RWPE1 (cell line): Measurements from ENCODE around the gene NOL9.

Experiments
- CTCF ChIA-PET: fragments of 350-600 bp; sonication (Branson Sonifier 250); formaldehyde crosslinking; extraction: SDS; loops from one replicate; lab custom pipeline; 2021; lab: Yijun Ruan, JAX
- POLR2A ChIA-PET: fragments of 400-600 bp; formaldehyde crosslinking; extraction: SDS; loops from one replicate; lab custom pipeline; 2020; ENCODE audit warnings: antibody characterized with exemption; ENCODE audit not compliant: low non-redundant PET; lab: Yijun Ruan, JAX
- DNase-seq: peaks from one replicate; pipeline ENCODE4 v3.0.0; 2012; ENCODE audit warnings: low spot score
- H3K27ac ChIP-seq: fragments of 450-650 bp; 2 replicates; pipeline ENCODE4 v1.5.1; 2017
- CTCF ChIP-seq: fragments of 450-650 bp; conservative IDR thresholded peaks from 2 replicates; pipeline ENCODE4 v1.5.1; 2017; ENCODE audit warnings: low read depth, mild to moderate bottlenecking

The NOL9 gene

GRCh38 chr1:6554031-6554906, at the start of gene NOL9:
Gene NOL9 (minus strand): TSS chr1:6554513. CDS start chr1:6554502, 11 bp downstream.
- DNase-seq = peak; percentile 95
- peak within 1 kb of the TSS; percentile 74 for H3K27ac ChIP-seq
- peak; percentile 93 for TF ChIP-seq CTCF
- CTCF ChIA-PET = interaction anchor here (0.6 to 1.5 kb wide), 19 partner anchors 8 to 1114 kb away, joined by 3 to 10 read pairs (median 3); no protein-coding TSS in a partner anchor
- POLR2A ChIA-PET = interaction anchor here (1.0 kb wide), 1 partner anchor 26 kb away, joined by 3 read pairs; the partner anchor contains the start of gene ZBTB48

- DNase-seq = peak; percentile 23
- no peak for TF ChIP-seq CTCF
- ChIA-PET CTCF (no interaction called here), POLR2A (interaction anchor here (0.6 kb wide), 1 partner anchor 14 kb away, joined by 3 read pairs; no protein-coding TSS in a partner anchor)
- H3K27ac ChIP-seq = peak overlapping the region; percentile 98
These were observed 49.1 kb upstream of the NOL9 start for GRCh38 chr1:6603238-6603914.

DNA sequence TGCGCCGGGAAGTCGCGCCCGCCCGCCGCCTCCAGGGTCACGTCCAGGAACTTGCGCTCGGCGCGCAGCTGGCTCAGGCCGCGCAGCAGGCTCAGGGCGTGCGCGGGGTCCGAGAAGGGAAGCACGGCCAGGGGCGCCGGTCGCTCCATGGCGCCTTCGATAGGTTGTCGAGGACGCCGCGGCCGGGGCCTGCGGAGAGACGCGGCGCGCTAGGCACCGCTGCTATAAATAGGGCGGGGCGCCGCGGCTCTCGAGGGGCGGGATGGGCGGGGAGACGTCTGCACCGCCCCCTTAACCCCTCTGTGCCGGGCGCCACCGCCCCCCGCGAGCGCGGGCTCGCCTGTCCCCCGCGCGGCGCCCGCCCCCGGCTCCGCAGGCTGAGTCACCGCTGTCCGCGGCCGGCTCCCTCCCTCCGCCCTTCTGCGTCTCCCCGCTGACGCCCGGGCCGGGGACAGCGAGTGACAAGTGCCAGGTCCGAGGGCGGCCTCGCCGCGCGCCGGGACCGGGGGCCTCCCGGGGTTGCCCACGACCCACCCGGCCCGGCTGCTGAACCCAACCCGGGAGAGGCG, 48.4 kb upstream of the NOL9 start, which contains the start of gene KLHL21:
KLHL21 (minus strand) TSS at position 201 of the 569 bp plus-strand sequence; CDS start at position 149, 52 bp downstream.
- ChIA-PET POLR2A (interaction anchor here (0.6 to 1.1 kb wide), 3 partner anchors 10 to 79 kb away, joined by 3 to 5 read pairs (median 3); no protein-coding TSS in a partner anchor), CTCF (no interaction called here)
- TF ChIP-seq CTCF = no peak
- peak within 1 kb of the TSS; percentile 98 for H3K27ac ChIP-seq
- DNase-seq = peak; percentile 81

DNA sequence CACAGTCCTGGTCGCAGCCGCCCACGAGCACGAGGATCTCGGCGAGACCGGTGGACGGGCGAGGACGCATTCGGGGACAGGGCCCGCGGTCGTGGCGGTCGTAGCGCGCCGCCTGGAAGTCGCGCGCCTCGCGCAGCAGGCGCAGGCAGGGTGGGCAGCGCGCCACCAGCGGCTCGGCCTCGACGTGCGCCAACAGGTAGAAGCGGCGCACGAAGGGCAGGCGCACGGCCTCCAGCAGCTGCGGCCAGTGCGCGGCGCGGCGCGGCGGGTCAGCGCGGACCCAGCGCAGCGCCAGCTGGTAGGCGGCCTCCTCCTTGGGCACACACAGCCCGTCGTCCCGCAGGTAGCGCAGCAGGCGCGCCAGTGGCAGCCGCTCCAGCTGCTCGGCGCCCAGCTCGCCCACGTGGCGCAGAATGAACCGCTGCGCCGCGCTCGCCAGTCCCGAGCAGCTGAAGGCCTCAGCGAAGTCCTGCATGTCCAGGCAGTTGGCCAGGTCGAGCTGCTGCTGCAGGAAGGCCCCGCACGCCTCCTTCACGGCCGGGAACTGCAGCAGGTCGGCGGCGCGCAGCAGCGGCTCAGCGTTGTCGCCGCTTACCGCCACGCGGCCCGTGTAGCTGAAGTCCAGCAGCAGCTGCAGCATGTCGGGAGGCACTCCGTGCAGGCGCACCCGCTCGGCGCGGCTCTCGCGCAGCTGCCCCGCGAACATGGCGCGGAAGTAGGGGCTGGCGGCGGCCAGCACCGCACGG, 47.8 kb upstream of the NOL9 start:
- TF ChIP-seq CTCF = no peak
- DNase-seq = no peak
- peak overlapping the region; percentile 98 for H3K27ac ChIP-seq
- ChIA-PET CTCF (interaction anchor here (1.1 kb wide), 1 partner anchor 11 kb away, joined by 5 read pairs; no protein-coding TSS in a partner anchor), POLR2A (interaction anchor here (0.6 to 1.1 kb wide), 4 partner anchors 11 to 1415 kb away, joined by 3 to 5 read pairs (median 3); no protein-coding TSS in a partner anchor)

- ChIA-PET CTCF (interaction anchor here (0.5 to 2.0 kb wide), 4 partner anchors 10 to 468 kb away, joined by 3 to 7 read pairs (median 4); partner anchors contain the start of gene NOL9), POLR2A (interaction anchor here (0.6 to 2.1 kb wide), 4 partner anchors 11 to 1416 kb away, joined by 3 to 8 read pairs (median 3); no protein-coding TSS in a partner anchor)
- no peak for TF ChIP-seq CTCF
- peak; percentile 92 for DNase-seq
- peak overlapping the region; percentile 98 for H3K27ac ChIP-seq
These were observed 47.0 kb upstream of the NOL9 start for GRCh38 chr1:6601049-6601922.
